Measurements from ENCODE around the gene CLDN2.
"Not testable (repeated sequence)": the region's sequence is repeated elsewhere in the genome, so short reads cannot be mapped to it uniquely, and the experiment has no call there.

CLDN2 gene

DNA sequence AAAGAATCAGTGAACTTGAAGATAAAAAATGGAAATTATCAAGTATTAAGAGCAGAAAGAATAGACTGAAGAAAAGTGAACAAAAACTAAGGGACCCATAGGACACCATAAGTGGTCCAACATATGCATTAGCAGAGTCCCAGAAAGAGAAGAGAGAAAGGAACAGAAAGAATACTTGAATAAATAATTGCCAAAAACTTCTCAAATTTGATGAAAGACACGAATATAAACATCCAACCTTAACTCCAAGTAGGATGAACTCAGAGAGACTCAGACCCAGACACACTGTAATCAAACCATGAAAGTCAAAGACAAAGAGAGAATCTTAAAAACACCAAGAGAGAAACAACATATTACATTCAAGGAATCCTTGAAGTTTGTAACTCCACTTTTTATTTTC lies 44.1 kb downstream of the CLDN2 start:
- no peak for DNase-seq

DNA sequence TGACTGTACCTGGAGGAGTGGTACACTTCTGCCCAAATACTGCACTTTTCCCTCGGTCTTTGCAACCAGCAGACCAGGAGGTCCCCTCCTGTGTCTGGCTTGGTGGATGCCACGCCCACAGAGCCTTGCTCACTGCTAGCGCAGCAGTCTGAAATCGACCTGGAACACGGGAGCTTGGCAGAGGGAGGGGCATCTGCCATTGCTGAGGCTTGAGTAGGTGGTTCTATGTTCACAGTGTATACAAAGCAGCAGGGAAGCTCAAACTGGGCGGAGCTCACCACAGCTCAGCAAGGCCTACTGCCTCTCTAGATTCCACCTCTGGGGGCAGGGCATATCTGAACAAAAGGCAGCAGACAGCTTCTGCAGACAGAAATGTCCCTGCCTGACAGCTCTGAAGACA lies 46.3 kb downstream of the CLDN2 start:
- not testable (repeated sequence) for DNase-seq

DNA sequence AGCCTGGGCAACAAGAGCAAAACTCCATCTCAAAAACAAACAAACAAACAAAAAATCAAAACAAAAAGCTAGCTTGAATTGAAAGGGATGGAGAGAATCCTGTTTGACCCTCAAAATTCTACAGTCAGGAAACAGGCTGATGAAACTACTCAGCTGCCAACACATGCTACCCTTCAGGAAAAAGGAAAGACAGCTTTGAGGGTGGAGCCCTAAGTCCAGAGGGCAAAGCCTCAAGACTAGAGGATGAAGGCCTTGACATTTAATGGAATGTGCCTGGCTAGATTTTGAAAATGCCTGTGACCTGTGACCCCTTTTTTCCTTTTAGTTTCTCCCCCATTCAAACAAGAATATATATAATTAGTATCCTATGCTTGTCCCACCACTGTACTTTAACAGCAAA lies 52.7 kb downstream of the CLDN2 start:
- no peak for DNase-seq

DNA sequence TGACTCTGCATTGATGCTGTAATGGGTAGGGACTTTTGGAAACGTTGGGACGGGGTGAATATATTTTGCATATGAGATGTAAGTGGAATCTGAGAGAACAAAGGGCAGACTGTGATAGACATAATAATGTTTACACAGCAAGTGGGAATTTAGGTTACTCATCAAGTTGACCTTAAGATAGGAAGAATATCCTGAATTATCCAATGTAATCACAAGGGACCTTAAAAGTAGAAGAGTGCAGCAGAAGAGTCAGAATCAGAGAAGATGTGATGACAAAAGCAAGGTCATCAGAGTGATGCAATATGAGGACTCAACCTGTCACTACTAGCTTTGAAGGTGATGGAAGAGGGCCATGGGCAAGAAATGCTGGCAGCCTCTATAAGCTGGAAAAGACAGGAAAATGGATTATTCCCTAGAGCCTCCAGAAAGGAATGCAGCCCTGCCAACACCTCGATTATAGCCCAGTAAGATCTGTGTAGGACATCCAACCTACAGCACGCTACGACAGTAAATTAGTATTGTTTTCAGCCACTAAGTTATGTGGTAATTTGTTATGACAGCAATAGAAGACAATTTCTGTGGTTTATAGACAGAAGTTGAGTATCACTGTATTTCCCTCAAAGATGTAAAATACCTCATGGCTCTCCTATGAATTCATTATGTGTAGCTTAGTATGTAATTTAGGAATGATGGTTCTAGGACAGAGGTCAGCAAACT lies 53.4 kb downstream of the CLDN2 start:
- DNase-seq = no peak

DNA sequence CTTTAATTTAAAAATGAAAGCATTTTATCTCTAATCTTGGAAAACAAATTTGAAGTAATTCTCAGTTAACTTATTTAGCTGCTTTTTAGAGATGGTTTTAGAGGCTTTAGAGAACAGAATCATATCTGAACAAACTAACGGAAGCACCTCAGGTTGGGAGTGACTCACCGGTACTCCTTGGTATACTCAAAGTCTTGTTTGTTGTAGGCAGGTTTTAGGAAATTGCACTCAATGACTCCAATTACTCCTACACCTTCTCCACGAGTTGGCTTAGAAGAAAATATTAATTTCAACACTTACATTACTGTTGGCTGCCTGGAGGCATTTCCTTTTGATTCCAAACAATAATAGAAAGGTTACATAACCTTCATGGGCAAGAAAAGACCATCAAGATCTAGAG lies 56.2 kb downstream of the CLDN2 start:
- no peak for DNase-seq
